ENCODE measurements around the gene SOX15.
"Not testable (repeated sequence)": the region's sequence is repeated elsewhere in the genome, so short reads cannot be mapped to it uniquely, and the experiment has no call there.

DNA sequence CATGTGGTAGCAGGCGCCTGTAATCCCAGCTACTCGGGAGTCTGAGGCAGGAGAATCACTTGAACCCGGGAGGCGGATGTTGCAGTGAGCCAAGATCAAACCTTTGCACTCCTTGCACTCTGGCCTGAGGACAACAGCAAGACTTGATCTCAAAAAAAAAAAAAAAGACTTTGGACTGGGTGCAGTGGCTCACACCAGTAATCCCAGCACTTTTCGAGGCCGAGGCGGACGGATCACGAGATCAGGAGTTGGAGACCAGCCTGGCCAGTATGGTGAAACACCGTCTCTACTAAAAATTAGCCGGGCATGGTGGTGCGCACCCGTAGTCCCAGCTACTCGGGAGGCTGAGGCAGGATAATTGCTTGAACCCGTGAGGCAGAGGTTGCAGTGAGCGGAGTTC is 35.9 kb upstream of the SOX15 start:
- TF ChIP-seq, protein P1, sequence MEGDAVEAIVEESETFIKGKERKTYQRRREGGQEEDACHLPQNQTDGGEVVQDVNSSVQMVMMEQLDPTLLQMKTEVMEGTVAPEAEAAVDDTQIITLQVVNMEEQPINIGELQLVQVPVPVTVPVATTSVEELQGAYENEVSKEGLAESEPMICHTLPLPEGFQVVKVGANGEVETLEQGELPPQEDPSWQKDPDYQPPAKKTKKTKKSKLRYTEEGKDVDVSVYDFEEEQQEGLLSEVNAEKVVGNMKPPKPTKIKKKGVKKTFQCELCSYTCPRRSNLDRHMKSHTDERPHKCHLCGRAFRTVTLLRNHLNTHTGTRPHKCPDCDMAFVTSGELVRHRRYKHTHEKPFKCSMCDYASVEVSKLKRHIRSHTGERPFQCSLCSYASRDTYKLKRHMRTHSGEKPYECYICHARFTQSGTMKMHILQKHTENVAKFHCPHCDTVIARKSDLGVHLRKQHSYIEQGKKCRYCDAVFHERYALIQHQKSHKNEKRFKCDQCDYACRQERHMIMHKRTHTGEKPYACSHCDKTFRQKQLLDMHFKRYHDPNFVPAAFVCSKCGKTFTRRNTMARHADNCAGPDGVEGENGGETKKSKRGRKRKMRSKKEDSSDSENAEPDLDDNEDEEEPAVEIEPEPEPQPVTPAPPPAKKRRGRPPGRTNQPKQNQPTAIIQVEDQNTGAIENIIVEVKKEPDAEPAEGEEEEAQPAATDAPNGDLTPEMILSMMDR (IDR thresholded peaks at IDR 0.05) = not testable (repeated sequence)
- not testable (repeated sequence) for TF ChIP-seq POLR2A, POLR2AphosphoS5, EP300 (IDR thresholded peaks at IDR 0.05)

Data from upper lobe of left lung (tissue), 4 donors.